Uterus (tissue), 2 donors: ENCODE results near the gene MYNN.

Experiments used
- CTCF ChIP-seq, 4 experiments: fragments of 200-600 bp in 2 of 4; fragments of 450-650 bp in 2 of 4; sonication (generic) in 2 of 4; IDR thresholded peaks; one replicate each; pipeline ENCODE4 v1.5.1; 2016 to 2019; ENCODE audit warnings: antibody characterized with exemption in 4 of 4, mild to moderate bottlenecking in 2 of 4, moderate library complexity in 1 of 4
- POLR2A ChIP-seq, 2 donors: fragments of 450-650 bp; IDR thresholded peaks; one replicate each; pipeline ENCODE4 v1.6.1; 2016; ENCODE audit warnings: antibody characterized with exemption in 2 of 2, mild to moderate bottlenecking in 1 of 2, moderate library complexity in 1 of 2

GRCh38 chr3:169751875-169752274 is 21.3 kb upstream of the MYNN start:
- TF ChIP-seq CTCF (IDR thresholded peaks at IDR 0.05) (no peak), POLR2A (IDR thresholded peaks at IDR 0.05) (no peak)
